ENCODE results near the gene C1orf159.

GRCh38 chr1:1066403-1067283, 49.2 kb downstream of the C1orf159 start:
- TF ChIP-seq CTCF (IDR thresholded peaks at IDR 0.05) (no peak), POLR2A (IDR thresholded peaks at IDR 0.05) (no peak)
